Sigmoid colon (tissue), 4 donors: ENCODE data around the gene PDE1A.

Source experiments
- EP300 ChIP-seq, 4 donors: sonication (generic); formaldehyde crosslinking; IDR thresholded peaks; one replicate each; pipeline ENCODE4 v1.6.1; 2017; ENCODE audit warnings: antibody characterized with exemption in 4 of 4
- POLR2A ChIP-seq, 2 donors: fragments of 450-650 bp; IDR thresholded peaks; one replicate each; pipeline ENCODE4 v1.6.1; 2016; ENCODE audit warnings: antibody characterized with exemption in 2 of 2, mild to moderate bottlenecking in 2 of 2, moderate library complexity in 2 of 2
- TF ChIP-seq, protein P1 (sequence below), 4 experiments: fragments of 450-650 bp in 3 of 4; fragments of 200-600 bp in 1 of 4; IDR thresholded peaks; one replicate each; pipeline ENCODE4 v1.5.1; 2016 to 2019; ENCODE audit warnings: antibody characterized with exemption in 4 of 4, mild to moderate bottlenecking in 3 of 4, moderate library complexity in 2 of 4

DNA sequence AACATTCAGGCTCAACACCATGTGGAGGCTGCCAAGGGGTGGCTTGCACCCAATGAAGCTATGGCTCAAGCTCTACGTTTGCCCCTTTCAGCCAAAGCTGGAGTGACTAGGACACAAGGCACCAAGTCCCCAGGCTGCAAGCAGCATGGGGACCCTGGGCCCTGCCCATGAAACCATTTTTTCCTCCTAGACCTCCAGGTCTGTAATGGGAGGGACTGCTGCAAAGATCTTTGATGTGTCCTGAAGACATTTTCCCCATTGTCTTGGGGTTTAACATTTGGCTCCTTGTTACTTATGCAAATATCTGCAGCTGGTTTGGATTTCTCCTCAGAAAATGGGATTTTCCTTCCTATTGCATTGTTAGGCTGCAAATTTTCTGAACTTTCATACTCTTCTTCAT is 51.0 kb downstream of the PDE1A start:
- TF ChIP-seq, protein P1, sequence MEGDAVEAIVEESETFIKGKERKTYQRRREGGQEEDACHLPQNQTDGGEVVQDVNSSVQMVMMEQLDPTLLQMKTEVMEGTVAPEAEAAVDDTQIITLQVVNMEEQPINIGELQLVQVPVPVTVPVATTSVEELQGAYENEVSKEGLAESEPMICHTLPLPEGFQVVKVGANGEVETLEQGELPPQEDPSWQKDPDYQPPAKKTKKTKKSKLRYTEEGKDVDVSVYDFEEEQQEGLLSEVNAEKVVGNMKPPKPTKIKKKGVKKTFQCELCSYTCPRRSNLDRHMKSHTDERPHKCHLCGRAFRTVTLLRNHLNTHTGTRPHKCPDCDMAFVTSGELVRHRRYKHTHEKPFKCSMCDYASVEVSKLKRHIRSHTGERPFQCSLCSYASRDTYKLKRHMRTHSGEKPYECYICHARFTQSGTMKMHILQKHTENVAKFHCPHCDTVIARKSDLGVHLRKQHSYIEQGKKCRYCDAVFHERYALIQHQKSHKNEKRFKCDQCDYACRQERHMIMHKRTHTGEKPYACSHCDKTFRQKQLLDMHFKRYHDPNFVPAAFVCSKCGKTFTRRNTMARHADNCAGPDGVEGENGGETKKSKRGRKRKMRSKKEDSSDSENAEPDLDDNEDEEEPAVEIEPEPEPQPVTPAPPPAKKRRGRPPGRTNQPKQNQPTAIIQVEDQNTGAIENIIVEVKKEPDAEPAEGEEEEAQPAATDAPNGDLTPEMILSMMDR (IDR thresholded peaks at IDR 0.05) = no peak
- no peak for TF ChIP-seq EP300 (IDR thresholded peaks at IDR 0.05)
- TF ChIP-seq POLR2A (IDR thresholded peaks at IDR 0.05) = no peak
